ENCODE data around the gene TEX261.
A peak's percentile ranks its signal among the peaks of the same experiment; 100 is the strongest.

The TEX261 gene

GRCh38 chr2:70964596-70965386, 29.9 kb downstream of the TEX261 start:
- Histone ChIP-seq H3K27me3 (replicated peaks) (peaks cover 6% of the 10 kb centered on the region), H3K36me3 (replicated peaks) (no peaks in the 10 kb centered on the region), H3K4me3 (ENCODE audit: low read depth, low read length) (peak overlapping the region; percentile 47), H3K27ac (no peak overlapping the region)
- in situ Hi-C loops (cut with HindIII; ENCODE audit: low pct_ligation_motif_present, low sequenced_read_pairs) = no loop called here
- TF ChIP-seq CTCF (IDR thresholded peaks at IDR 0.05; ENCODE audit: low read depth, low read length, missing control alignments) = peak; percentile 83
- DNase-seq = no peak

- no peak for DNase-seq
- TF ChIP-seq CTCF (IDR thresholded peaks at IDR 0.05; ENCODE audit: low read depth, low read length, missing control alignments) = no peak
- no peak overlapping the region for H3K4me3 ChIP-seq (ENCODE audit: low read depth, low read length)
- in situ Hi-C loops (cut with HindIII; ENCODE audit: low pct_ligation_motif_present, low sequenced_read_pairs) = no loop called here
- no peak overlapping the region for H3K27ac ChIP-seq
- H3K36me3 ChIP-seq (replicated peaks) = no peaks in the 10 kb centered on the region
- H3K27me3 ChIP-seq (replicated peaks) = peaks cover 6% of the 10 kb centered on the region
Measured at GRCh38 chr2:70964133-70964532, 30.5 kb downstream of the TEX261 start.

GRCh38 chr2:70962885-70963878, 31.5 kb downstream of the TEX261 start:
- Histone ChIP-seq H3K27me3 (replicated peaks) (peaks cover 6% of the 10 kb centered on the region), H3K27ac (no peak overlapping the region), H3K4me3 (ENCODE audit: low read depth, low read length) (no peak overlapping the region), H3K36me3 (replicated peaks) (no peaks in the 10 kb centered on the region)
- DNase-seq = no peak
- no peak for TF ChIP-seq CTCF (IDR thresholded peaks at IDR 0.05; ENCODE audit: low read depth, low read length, missing control alignments)
- in situ Hi-C loops (cut with HindIII; ENCODE audit: low pct_ligation_motif_present, low sequenced_read_pairs) = no loop called here

GRCh38 chr2:70962211-70962884, 32.3 kb downstream of the TEX261 start:
- Histone ChIP-seq H3K4me3 (ENCODE audit: low read depth, low read length) (no peak overlapping the region), H3K36me3 (replicated peaks) (no peaks in the 10 kb centered on the region), H3K27ac (no peak overlapping the region), H3K27me3 (replicated peaks) (peaks cover 6% of the 10 kb centered on the region)
- in situ Hi-C loops (cut with HindIII; ENCODE audit: low pct_ligation_motif_present, low sequenced_read_pairs) = no loop called here
- no peak for TF ChIP-seq CTCF (IDR thresholded peaks at IDR 0.05; ENCODE audit: low read depth, low read length, missing control alignments)
- DNase-seq = no peak

- no peak overlapping the region for H3K4me3 ChIP-seq (ENCODE audit: low read depth, low read length)
- no peak overlapping the region for H3K27ac ChIP-seq
- TF ChIP-seq CTCF (IDR thresholded peaks at IDR 0.05; ENCODE audit: low read depth, low read length, missing control alignments) = no peak
- H3K36me3 ChIP-seq (replicated peaks) = no peaks in the 10 kb centered on the region
- H3K27me3 ChIP-seq (replicated peaks) = peaks cover 6% of the 10 kb centered on the region
- in situ Hi-C loops (cut with HindIII; ENCODE audit: low pct_ligation_motif_present, low sequenced_read_pairs) = no loop called here
- DNase-seq = no peak
Measured at GRCh38 chr2:70961648-70961994, 33.1 kb downstream of the TEX261 start.

Data from brain microvascular endothelial cell (primary cell).